ENCODE data around the gene SLC44A1.
"Not testable (repeated sequence)": the region's sequence is repeated elsewhere in the genome, so short reads cannot be mapped to it uniquely, and the experiment has no call there.

The SLC44A1 gene

DNA sequence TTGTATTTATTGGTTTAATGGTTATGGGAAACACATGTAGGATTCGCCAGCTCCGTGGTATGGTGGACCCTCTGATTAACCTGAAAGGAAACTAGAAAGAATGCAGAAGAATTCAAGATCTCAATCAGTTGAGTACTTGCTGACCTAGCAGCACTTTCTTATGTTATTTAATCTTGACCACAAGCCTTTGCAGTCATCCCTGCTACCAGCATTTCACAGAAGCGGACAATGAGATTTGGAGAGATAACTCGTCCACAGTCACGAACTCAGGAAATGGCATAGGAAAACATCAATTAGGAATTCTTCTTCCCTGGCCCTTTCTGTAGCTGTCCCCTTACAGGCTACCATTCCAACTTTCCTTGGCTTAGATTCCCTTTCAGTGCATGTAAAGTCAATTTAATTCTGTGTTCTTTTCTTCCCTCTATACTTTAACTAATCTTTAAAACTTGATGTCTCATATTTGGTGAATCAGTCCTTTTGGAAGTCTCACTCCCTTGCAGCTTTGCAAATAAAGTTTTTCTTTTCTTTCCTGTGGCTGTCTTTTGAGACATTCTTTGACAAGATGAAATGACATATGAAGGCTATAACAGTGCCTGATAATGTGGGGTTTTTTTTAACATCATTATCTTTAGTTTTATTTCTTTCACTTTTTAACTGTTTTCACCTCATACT, 1.3 kb upstream of the SLC44A1 start:
- DNase-seq: no peak

DNA sequence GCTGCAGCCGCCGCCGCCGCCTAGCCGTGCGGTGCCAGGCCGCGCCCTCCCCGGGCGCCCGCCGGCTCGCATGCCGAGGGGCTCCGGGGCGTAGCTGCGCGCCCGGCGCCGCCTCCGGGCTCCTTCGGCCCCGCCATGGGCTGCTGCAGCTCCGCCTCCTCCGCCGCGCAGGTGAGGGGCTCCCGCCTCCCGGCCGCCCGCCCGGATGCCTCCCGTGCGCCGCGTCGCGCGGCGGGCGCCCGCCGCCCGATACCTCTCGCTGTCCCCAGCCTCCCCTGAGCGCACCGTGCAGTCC, 230 bp downstream of the SLC44A1 start:
- DNase-seq: no peak

DNA sequence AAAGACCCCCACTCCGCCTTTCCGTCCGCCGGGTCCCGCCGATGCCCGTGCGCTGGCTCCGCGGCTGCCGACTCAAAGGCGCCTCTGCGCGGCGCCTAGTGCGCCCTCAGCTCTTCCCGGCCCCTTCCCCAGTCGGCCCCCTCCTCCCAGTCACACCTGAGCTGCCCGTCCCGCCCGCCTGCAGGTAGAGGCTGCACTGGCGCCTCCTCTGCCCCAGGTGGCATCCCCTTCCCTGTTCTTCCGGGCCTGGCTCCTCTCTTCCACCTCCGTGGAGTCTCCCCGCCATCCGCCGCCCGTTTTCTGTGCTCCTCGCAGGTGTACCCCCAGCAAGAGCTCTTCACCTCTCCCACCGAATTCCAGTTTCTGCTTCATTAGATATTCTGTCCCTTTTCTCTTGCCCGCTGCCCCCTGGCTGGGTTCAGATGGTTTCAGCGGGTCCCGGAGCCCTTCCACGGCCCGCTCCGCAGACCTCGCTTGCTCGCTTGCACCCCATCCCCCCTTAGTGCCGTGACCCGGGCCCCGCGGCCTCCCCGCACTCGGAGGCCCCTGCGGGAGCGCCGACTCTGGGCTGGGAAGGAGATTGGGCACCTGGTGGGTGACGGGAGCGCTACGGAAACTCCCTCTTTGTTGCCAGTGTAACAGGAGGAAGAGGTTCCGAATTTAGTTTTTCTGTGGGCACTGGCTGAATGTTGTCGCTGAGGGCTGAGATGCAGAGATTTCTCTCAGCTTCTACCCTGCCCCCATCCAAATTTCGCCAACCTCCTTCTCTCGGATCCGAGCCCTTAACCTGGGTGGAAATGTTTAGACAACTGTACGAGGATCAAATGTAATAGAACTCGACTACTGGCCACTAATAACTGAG, 809 bp downstream of the SLC44A1 start:
- peak; percentile 33 to 46 for DNase-seq

DNA sequence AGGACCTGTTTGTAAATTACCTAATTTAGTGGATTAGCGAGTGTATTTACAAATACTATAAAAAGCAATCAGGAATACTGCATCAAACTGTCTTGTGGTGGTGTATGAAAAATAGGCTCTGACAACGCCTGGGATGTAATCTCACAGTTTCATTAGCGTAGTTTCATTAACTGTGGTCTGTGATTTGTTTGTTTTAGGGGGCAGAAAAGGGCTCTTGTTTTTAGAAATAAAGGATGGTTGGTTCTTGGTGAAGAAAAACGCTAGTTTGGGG, 1.4 kb downstream of the SLC44A1 start:
- DNase-seq: no peak

DNA sequence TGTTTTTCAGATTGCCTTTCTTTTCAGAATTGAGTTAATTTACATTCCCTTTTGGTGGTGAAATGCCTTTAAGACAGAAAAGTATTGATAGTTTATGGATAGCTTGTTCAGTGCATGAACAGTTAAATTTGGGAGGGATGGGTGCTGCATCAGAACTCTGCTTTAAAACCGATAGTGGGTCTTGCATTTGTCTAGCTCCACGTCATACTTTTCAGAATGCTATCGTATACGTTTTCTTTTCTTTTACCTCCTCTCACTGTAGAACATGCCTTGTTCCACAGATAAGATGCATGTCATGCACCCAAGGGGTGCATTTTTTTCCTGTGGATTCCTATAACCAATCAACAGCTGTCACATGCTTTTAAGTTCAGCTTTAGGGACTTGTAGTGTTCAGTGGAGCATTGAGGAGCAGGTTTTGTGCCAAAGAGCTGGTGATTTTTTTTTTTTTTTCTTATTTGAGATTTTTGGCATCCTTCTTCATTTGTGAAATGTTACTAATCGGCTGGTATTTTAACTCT, 2.3 kb downstream of the SLC44A1 start:
- DNase-seq: no peak

DNA sequence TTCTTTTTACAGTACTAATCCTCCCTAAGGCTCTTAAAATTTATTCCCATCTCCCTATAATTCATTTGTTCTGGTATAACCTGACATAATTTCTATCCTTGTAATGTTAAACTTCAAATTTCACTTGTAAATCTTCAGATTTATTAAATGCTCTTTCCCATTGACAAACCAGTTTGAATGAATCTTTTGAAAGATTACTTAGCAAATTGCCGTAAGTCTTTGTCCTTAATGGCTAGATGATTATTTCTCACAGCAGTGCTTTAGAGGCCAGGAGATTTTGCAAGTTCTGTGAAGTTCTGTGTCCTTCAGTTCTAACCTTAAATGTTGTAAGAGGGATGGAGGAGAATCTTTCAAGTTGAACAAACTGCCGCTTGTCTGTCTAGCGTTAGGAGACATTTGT, 4.2 kb downstream of the SLC44A1 start:
- DNase-seq: no peak

DNA sequence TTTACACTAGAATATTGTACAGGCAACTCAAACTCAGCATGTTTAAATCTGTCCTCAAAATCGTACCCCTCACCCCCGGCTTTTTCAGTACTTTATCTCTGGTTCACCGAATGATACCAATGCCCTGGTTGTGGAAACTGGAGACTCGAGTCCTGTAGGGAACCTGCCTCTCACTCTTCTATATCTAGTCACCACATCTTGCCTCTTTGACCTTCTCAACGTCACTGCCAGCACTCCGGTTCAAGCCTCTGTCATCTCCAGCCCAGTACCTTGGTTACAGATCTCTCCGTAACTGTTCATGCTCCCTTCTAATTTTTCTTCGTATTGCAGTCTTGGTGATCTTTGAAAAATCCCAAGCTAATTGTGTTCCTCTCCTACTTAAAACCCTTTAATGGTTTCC, 6.7 kb downstream of the SLC44A1 start:
- DNase-seq: no peak

DNA sequence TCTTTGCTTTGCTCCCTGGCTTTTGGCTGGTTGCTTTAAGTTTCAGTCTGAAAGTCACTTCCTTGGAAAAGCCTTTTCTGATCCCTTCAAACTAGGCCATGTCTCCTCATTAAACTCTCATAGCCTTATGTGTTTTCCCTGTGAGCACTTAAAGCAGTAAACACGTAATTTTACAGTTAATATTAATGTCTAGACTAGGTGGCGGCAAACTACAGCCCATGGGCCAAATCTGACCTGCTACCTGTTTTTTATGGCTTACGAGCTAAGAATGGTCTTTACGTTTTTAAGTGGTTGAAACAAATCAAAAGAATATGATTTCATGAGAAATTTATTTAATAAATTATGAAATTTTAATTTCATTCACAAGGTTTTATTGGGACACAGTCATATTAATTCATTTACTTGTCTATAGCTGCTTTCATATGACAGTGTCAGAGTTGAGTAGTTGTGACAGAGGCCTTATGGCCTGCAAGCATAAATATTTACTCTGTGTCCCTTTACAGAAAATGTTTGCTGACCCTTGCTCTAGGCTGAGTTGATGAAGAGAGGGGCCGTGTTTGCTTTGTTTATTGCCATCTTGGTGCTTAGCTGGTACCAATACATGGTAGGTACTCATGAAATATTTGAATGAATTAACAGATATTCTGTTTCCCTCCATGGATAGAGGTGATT, 7.4 kb downstream of the SLC44A1 start:
- no peak for DNase-seq

DNA sequence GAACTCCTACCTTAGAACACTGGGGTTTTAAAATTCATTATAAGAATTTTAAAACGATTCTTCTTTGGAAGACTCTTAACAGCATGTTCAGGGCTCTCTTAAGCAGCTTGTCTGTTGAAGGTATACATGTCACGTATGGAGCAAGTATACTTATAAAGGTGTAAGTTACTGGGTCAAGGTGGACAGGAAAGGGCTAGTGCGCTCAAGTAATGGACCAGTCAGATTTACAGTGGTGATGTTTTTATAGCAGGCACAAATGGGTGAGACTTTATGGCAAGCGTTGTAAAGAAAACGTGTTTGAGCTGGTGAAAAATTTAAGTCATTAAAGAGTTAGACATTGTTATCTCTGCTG, 7.9 kb downstream of the SLC44A1 start:
- DNase-seq: no peak

DNA sequence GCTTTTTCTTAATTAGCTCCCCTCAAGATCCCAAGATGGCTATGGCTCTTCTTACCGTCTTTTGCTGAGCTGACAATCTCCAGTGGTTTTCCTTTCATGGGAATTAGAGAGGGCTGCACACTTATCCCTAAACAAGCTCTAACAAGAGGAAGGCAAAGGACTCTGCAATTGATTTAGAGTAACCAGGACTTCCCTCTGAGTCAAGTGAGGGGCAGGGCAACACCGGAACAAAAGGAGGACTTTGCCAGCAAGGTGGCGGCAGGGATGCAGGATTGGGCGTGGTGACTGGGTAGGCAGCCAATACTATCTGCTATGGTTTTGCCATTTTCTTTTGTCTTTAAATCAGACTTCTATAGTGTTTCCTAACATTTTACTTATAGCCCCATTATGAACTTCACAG, 9.8 kb downstream of the SLC44A1 start:
- no peak for DNase-seq

DNA sequence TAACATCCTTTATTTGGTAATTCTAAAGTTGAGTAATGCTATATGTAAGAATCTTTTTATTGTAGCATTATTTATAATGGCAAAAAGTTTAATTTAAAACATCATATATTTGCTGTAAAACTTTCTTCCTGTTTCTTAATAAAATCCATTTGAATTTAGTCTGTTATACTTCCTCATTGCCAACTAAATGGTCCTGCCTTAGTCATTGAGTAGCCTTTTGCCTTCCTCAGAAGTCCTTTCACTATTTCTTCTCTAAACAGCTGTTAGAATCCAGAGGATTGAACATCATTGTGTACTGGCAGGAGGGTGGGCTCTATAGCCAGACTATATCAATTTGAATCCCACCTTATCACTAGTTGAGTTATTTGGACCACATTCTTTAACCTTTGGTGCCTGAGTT, 11.0 kb downstream of the SLC44A1 start:
- no peak for DNase-seq

DNA sequence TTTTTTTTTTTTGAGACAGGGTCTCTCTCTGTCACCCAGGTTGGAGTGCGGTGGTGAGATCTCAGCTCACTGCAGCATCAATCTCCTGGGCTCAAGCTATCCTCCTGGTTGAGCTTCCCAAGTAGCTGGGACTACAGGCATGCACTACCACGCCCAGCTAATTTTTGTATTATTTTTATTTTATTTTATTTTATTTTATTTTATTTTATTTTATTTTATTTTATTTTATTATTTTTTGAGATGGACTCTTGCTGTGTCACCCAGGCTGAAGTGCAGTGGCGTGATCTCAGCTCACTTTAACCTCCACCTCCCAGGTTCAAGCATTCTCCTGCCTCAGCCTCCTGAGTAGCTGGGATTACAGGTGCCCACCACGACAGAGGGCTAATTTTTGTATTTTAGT, 12.1 kb downstream of the SLC44A1 start:
- DNase-seq: not testable (repeated sequence)

DNA sequence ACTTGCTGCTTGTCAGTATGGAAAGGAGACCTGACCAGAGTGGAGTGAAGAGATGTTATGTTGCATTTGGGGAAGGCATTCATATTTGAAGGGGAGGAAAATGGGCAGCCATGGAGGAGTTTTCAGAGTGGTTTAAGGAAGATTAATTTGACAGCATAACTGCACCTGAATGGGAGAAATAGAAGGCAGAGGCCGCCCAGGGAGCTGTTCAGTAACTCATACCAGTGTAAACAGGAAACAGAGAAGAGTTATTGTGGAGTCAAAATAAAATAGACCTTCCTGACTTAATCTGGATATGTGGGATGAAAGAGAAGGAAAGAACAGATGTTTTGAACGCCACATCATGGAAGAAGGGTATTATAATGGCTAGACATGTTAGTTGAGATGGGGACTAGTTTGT, 13.4 kb downstream of the SLC44A1 start:
- DNase-seq: no peak

DNA sequence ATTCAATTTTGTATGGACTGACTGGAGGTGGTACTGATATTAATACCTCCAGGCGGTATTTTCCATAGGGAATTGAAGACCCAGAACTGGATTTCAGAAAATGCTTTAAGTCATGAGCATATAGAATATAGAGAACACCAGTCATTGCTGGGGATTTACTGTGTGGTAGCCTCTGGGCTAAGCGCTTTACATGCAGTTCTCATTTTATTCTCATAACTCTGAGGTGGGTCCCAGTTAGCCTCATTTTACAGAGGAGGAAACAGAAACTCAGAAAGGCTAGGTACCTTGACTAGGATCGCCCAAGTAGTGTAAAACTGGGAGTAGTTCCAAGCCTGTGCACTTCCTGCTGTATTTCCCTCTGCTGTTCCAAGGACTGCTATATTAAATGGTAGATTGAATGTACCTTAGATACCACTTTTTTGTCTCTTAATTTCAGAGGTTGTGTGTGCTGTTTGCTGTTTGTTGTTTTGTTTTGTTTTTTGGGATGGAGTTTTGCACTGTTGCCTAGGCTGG, 13.8 kb downstream of the SLC44A1 start:
- DNase-seq: no peak

DNA sequence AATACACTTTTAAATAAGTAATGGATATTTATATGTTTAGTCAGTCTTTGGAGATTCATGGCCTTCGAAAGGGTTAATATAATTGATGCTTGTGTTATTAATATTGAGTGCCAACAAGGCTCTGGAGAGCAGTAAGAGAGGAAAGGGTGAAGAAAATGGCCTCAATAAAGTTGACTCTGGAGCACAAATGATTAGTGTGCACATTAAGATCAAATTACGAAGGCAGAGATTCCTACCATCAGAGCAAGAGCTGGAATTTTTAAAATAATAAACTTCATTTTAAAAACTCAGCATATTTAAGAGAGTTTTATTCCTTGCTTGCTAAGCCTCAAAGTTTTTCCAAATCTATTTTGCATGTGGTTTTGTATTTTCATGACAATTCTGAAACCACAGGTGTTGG, 14.8 kb downstream of the SLC44A1 start:
- no peak for DNase-seq

DNA sequence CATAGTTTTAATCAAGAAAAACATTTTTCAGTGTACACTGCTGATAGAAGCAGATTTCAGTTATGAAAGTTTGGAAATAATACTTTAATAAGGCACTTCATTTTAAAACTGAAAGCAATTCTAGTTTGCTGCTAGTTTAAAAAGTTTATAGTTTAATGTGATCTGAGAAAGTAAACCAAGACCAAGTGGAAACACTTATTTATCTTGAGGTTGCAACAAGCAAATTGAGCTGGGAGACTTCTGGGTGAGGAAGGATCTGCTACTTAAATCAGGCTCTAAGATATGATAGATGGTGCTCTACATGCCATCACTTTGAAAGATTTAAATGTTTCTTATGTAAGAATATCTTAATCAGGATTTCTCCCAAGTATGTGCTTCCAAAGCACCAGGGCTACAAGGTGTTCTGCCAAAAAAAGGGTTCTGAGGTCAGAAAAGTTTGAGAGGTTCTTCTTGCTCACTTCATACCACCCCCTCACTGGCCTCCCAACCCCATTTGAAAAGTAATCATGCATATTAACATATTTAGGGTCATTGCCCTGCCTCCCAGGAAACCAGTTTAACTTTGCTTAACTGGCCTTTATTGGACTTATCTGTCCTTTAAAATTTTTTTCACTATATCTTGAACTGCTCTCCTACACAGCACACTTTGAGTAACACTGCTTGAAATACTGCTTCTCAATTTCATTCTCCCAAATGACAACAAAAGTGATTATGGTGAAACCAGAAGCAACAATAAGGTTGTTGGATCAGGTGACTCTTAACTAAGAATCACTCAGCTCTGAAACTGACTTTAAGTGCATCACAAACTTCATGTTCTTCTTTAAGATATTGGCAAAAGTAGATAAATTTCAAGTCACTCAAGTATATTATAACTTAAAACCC, 15.5 kb downstream of the SLC44A1 start:
- DNase-seq: no peak

DNA sequence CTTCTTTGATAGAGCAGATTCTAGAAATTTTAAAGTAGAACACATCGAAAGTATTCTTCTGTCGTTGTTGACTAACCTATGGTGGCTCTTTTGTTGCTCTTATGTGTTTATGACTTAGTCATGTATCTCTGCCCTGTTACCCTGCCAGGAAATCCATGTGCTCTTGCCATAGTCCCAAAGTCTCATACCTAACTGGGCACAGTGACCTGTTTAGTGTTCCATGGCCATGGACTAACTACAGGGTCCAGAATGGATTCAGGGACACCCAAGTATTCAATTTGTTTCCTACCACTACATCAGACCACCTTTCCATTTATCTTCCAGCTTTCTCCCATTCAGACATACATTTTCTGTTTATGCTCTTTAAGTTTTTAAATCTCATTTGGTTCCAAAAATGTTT, 18.0 kb downstream of the SLC44A1 start:
- no peak for DNase-seq

DNA sequence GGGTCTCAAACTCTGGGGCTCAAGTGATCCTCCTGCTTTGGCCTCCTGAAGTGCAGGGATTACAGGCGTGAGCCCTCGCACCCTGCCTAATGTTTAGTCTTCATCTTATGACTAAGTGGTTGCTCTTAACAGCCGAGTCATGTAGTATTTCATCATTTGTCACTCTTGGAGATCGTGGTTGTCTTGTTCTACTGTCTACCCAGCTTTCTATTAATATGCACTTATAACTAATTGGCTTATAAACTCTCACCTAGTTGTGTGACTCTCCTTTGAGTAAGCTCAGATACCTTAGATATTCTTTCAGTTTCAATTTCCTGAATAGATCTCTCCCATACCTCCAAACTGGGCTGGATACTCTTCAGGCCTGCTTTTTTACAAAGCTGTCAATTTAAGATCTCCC, 19.9 kb downstream of the SLC44A1 start:
- DNase-seq: no peak

DNA sequence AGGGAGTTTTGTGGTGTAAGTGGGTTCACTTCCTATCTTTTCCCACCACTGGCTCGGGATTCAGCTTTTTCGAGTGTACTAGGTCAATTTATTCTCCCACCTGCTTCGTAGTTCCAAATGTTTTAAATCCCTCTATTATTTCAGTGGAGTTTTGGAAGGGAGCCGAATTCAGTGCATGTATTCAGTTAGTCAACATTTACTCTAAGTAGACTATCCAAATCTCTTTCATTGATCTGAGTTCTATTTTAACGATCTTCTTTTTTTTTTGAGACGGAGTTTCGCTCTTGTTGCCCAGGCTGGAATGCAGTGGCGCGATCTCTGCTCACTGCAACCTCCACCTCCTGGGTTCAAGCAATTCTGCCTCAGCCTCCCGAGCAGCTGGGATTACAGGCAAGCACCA, 23.8 kb downstream of the SLC44A1 start:
- DNase-seq: not testable (repeated sequence)

DNA sequence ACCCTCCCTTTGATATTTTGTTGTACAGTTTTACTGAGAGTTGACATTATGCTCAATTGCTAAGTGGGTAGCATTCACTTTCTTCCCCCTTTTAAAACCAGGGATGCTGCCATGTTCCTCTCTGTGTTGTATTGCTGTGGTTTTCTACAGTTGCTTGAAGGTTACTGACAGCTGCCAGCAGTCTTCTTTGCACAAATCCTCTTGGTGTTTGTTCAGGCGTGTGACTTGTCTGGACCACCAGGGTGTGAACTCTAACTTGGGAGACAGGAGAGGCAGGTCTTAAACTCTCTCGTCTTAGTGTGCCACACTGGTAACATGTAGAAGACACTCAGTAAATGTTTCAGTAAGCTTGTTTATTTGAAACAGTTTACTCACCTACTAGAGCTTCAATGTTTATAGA, 25.1 kb downstream of the SLC44A1 start:
- no peak for DNase-seq

DNA sequence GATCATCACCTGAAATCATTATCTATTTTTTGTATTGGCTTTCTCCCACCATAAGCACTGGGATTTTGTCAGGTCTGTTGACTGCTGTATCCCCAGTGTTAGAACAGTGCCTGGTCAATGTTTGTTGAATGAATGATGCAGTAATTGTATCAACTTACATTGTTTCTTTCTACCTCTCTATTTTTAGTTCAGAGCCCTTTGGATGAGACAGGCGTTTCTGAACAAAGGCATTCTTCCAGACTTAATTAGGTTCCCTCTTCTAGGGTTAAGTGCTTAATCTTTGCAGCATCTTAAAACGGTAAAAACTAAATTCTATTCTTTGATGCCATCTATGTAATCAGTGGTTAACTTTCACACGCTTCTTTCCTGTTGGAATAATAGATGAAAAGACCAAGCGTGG, 26.3 kb downstream of the SLC44A1 start:
- DNase-seq: no peak

DNA sequence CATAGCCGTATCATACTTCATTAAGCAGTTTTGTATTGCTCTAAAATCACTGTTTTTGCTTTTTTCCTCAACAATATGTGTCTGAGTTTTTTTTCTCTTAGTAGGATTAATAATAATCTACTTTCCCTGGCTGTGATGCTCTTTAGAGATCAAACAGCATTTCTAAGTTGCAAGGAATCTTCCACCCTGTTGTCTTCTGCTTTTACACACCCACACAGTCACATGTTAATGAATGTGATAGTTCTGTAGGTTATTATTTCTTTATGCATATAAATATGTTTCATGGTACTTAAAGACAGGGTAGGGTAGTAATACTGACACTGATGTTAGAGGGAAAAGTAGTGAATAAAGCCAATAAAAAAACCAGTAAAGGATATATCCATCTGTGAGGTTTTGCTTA, 29.3 kb downstream of the SLC44A1 start:
- DNase-seq: no peak

DNA sequence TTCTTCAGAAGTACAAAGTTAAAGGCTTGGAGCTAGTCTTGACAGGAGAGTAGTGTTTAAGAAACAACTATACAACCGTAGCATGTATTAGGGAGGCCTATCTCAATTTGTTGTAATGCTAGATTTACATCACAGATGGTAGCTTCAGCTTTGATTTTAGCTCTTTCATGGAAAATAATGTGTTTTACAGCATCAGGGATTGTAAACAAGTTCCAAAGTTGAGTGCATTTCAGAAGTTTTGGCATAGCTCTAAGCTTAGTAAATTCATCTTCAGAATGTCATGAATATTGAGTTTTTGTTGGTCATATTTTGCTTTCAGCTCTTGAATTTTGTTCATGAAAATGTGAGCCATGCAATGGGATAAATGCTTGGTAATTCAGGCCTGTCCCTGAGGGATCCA, 30.7 kb downstream of the SLC44A1 start:
- no peak for DNase-seq

All from activated CD4-positive, alpha-beta T cell treated with anti-CD3 and anti-CD28 coated beads, Interleukin-2, amount 50 U/mL, for 48 hours (primary cell).